Osteocyte (in vitro differentiated cells): ENCODE results near the gene RIF1. TPM values are rescaled to one million over a fixed set of nuclear protein-coding genes. Genes with fewer than 3 reads are reported as not detected.

Experiments
- DNase-seq: peaks from one replicate; pipeline ENCODE4 v3.0.0; 2021; ENCODE audit warnings: mixed read lengths; ENCODE audit not compliant: unreplicated experiment; ENCODE audit errors: extremely low spot score
- H3K27ac Mint-ChIP-seq: one replicate; pipeline ENCODE4 v1.8.0; 2021; ENCODE audit warnings: mild to moderate bottlenecking, mixed read lengths; ENCODE audit not compliant: unreplicated experiment
- H3K27me3 Mint-ChIP-seq: one replicate; pipeline ENCODE4 v1.8.0; 2021; ENCODE audit warnings: mixed read lengths; ENCODE audit not compliant: unreplicated experiment
- H3K36me3 Mint-ChIP-seq: one replicate; pipeline ENCODE4 v1.8.0; 2021; ENCODE audit warnings: mixed read lengths; ENCODE audit not compliant: unreplicated experiment
- H3K4me1 Mint-ChIP-seq: one replicate; pipeline ENCODE4 v1.8.0; 2021; ENCODE audit warnings: mixed read lengths; ENCODE audit not compliant: unreplicated experiment
- H3K4me3 Mint-ChIP-seq: one replicate; pipeline ENCODE4 v1.8.0; 2021; ENCODE audit warnings: mild to moderate bottlenecking, moderate library complexity, mixed read lengths; ENCODE audit not compliant: unreplicated experiment
- H3K9me3 Mint-ChIP-seq: one replicate; pipeline ENCODE4 v1.8.0; 2021; ENCODE audit warnings: mixed read lengths; ENCODE audit not compliant: unreplicated experiment
- microRNA-seq: library from miRNA; unstranded; fragments of <30 nt; microRNA quantifications from one replicate; pipeline ENCODE4 v1.1.0, GENCODE V29; 2020; ENCODE audit not compliant: unreplicated experiment
- total RNA-seq: library from RNA; stranded (reverse); gene quantifications from 2 replicates; pipeline ENCODE4 v1.2.1, GENCODE V29; 2021
- TF ChIP-seq, protein P1 (sequence below): fragments of 200-600 bp; sonication (generic); IDR thresholded peaks from 2 replicates; pipeline ENCODE4 v1.5.0; 2021; ENCODE audit warnings: antibody characterized with exemption, mild to moderate bottlenecking, moderate library complexity

Gene RIF1
- total RNA-seq, 1 donor from 2014 or later: 39.3 TPM

DNA sequence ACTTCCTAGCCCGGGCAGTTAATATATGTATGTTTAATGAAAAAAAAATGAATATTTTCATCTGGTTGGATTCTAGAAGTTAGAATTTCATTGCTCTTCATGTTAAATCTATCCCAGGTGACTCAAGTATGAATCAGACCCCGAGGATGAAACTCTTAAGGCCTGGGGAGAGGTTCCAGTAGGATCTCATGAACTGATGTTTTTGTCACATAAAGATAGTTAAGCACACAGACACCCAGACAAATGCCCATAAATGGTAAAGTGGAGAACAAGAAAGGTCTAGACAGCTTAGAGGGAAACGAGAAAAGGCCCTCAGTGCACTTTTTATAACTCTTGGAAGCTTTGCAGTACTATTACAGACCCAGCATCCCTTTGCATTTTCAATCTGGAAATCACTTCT is 114.1 kb downstream of the RIF1 start:
- H3K36me3 Mint-ChIP-seq: no peaks in the 10 kb centered on the region
- TF ChIP-seq, protein P1, sequence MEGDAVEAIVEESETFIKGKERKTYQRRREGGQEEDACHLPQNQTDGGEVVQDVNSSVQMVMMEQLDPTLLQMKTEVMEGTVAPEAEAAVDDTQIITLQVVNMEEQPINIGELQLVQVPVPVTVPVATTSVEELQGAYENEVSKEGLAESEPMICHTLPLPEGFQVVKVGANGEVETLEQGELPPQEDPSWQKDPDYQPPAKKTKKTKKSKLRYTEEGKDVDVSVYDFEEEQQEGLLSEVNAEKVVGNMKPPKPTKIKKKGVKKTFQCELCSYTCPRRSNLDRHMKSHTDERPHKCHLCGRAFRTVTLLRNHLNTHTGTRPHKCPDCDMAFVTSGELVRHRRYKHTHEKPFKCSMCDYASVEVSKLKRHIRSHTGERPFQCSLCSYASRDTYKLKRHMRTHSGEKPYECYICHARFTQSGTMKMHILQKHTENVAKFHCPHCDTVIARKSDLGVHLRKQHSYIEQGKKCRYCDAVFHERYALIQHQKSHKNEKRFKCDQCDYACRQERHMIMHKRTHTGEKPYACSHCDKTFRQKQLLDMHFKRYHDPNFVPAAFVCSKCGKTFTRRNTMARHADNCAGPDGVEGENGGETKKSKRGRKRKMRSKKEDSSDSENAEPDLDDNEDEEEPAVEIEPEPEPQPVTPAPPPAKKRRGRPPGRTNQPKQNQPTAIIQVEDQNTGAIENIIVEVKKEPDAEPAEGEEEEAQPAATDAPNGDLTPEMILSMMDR: no peak

DNA sequence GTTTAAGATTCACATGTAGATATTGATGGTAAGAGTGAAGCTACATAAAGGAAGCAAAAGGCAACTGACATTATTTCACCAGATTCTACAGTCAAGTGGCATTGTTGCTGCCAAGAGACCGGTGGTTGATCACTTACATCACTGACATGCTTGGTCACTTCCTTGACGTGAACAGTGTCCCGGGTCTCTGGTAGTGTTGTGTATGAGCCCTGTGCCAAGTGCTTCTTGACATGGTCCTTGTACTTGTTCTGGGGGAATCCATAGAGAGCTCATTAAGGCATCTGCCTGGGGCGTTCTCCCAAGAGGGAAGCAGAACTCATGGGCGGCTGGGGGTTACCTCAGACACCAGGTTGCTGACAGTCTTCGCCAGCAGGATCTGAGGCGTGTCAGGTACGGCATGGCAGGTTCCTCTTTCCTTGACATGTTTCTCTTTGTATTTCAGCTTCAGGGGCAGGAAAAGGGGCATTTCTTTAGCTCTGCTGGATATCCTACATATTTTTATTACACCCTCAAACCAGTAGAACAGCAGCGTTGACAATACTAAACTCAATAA is 116.2 kb downstream of the RIF1 start:
- H3K4me1 Mint-ChIP-seq: peaks cover 9% of the 10 kb centered on the region
- no peaks in the 10 kb centered on the region for H3K27me3 Mint-ChIP-seq
- DNase-seq: no peak
- H3K27ac Mint-ChIP-seq: no peak overlapping the region
- no peaks in the 10 kb centered on the region for H3K36me3 Mint-ChIP-seq
- no peak overlapping the region for H3K4me3 Mint-ChIP-seq
- TF ChIP-seq, protein P1: no peak
- no peaks in the 10 kb centered on the region for H3K9me3 Mint-ChIP-seq

More for the DNA sequence above, 114.1 kb downstream of the RIF1 start:
- Mint-ChIP-seq H3K4me1 (peaks cover 11% of the 10 kb centered on the region), H3K9me3 (no peaks in the 10 kb centered on the region), H3K4me3 (no peak overlapping the region), H3K27ac (no peak overlapping the region), H3K27me3 (no peaks in the 10 kb centered on the region)
- no peak for DNase-seq

DNA sequence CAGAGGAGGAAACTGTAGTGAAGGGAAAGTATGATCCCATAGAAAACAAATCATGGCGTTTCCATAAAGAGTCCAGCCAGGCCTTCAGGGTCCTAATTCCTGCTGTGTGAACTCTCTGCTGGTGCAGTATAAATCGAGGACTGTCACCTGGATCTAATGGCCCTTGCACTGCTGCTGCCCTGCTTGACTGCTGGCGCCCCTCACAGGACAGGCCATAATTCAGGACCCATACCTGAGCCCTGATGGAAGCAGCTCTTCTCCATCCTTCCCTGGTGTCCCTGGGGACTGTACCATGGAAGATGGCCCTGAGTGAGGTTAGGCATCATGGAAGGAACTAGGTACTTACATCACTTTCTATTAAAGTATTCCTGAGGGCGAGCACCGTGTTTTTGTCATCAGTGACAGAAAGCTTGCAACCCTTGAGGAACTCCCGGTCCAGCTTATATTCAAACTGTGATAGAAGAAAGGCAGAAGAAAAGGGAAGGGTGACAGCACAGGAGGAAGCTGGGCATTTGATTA is 116.9 kb downstream of the RIF1 start:
- peaks cover 4% of the 10 kb centered on the region for H3K4me1 Mint-ChIP-seq
- H3K36me3 Mint-ChIP-seq: no peaks in the 10 kb centered on the region
- DNase-seq: no peak
- no peak overlapping the region for H3K4me3 Mint-ChIP-seq
- H3K27me3 Mint-ChIP-seq: no peaks in the 10 kb centered on the region
- H3K9me3 Mint-ChIP-seq: no peaks in the 10 kb centered on the region
- TF ChIP-seq, protein P1: no peak
- no peak overlapping the region for H3K27ac Mint-ChIP-seq

Small RNA genes within 50 kb of the gene (microRNA-seq; reads per million reads assigned to microRNA genes)
- not detected for gene MIR4773-1
- not detected for gene MIR4773-2

Other genes starting within 250 kb of the RIF1 start
- gene RBM43, start 148.0 kb upstream of the RIF1 start, total RNA-seq: 5.0 and 6.9 TPM in 2 replicates
- 16.2 and 17.2 TPM in 2 replicates for gene NMI, start 120.2 kb upstream of the RIF1 start, total RNA-seq
- gene TNFAIP6, start 52.3 kb upstream of the RIF1 start, total RNA-seq: not detected in 2 replicates